PC-3 (cell line): ENCODE data around the gene ADAMTS6. TPM values are rescaled to one million over a fixed set of nuclear protein-coding genes. Genes with fewer than 3 reads are reported as not detected.
"Not testable (repeated sequence)": the region's sequence is repeated elsewhere in the genome, so short reads cannot be mapped to it uniquely, and the experiment has no call there.

Experiments
- ATAC-seq: fragments of 200-7000 bp; cut with Tn5 transposase; 2 replicates; pipeline ENCODE4 v1.9.1; 2020; ENCODE audit warnings: mild to moderate bottlenecking, moderate library complexity
- BruUV-seq: library from RNA; stranded (reverse); fragments of 400-500 nt; replicated peaks from 2 replicates; lab custom pipeline; 2021; lab: Mats Ljungman, UMichigan
- CTCF ChIA-PET: fragments of 300-600 bp; sonication (Branson Sonifier 250); formaldehyde crosslinking; loops from one replicate; lab custom pipeline; 2022; ENCODE audit warnings: antibody characterized with exemption; lab: Charles Lee
- POLR2A ChIA-PET: fragments of 300-600 bp; sonication (Branson Sonifier 250); formaldehyde crosslinking; loops from one replicate; lab custom pipeline; 2022; ENCODE audit warnings: antibody characterized with exemption; ENCODE audit not compliant: unreplicated experiment; lab: Charles Lee
- DNase-seq: peaks from one replicate; pipeline ENCODE4 v3.0.0-alpha.2; 2015
- H2AFZ ChIP-seq: fragments of 300-600 bp; sonication (generic); 2 replicates; pipeline ENCODE4 v1.6.0; 2016; ENCODE audit warnings: antibody characterized with exemption, low read length
- H3F3A ChIP-seq: fragments of 300-600 bp; sonication (generic); one replicate; pipeline ENCODE4 v1.6.0; 2017; ENCODE audit warnings: antibody characterized with exemption, low read length, control low read depth, mild to moderate bottlenecking; ENCODE audit not compliant: unreplicated experiment
- H3K27ac ChIP-seq: fragments of 300-600 bp; sonication (generic); 2 replicates; pipeline ENCODE4 v1.5.1; 2016; ENCODE audit warnings: mild to moderate bottlenecking, low read length
- H3K27me3 ChIP-seq: fragments of 300-600 bp; sonication (generic); 2 replicates; pipeline ENCODE4 v1.6.1; 2016; ENCODE audit warnings: low read length, mixed read lengths
- H3K36me3 ChIP-seq: fragments of 300-600 bp; sonication (generic); 2 replicates; pipeline ENCODE4 v1.6.1; 2016; ENCODE audit warnings: low read depth, mixed run types, low read length, mixed read lengths
- H3K4me1 ChIP-seq: fragments of 300-600 bp; sonication (generic); 2 replicates; pipeline ENCODE4 v1.5.1; 2016; ENCODE audit warnings: low read length; ENCODE audit not compliant: insufficient read depth
- H3K4me2 ChIP-seq: fragments of 300-600 bp; sonication (generic); 2 replicates; pipeline ENCODE4 v1.6.0; 2016; ENCODE audit warnings: low read length
- H3K4me3 ChIP-seq: fragments of 300-600 bp; sonication (generic); 2 replicates; pipeline ENCODE4 v1.5.1; 2016; ENCODE audit warnings: mild to moderate bottlenecking, low read length, mixed read lengths
- H3K79me2 ChIP-seq: fragments of 300-600 bp; sonication (generic); 2 replicates; pipeline ENCODE4 v1.6.1; 2017; ENCODE audit warnings: low read length, mixed read lengths
- H3K9ac ChIP-seq: fragments of 300-600 bp; sonication (generic); 2 replicates; pipeline ENCODE4 v1.6.0; 2016; ENCODE audit warnings: mild to moderate bottlenecking, low read length
- H3K9me2 ChIP-seq: fragments of 300-600 bp; sonication (generic); replicated peaks from 2 replicates; pipeline ENCODE4 v1.6.1; 2016; ENCODE audit warnings: mixed run types, low read length, mixed read lengths
- H3K9me3 ChIP-seq: fragments of 300-600 bp; sonication (generic); 2 replicates; pipeline ENCODE4 v1.6.1; 2016; ENCODE audit warnings: low read length, mixed read lengths
- H4K20me1 ChIP-seq: fragments of 300-600 bp; sonication (generic); 2 replicates; pipeline ENCODE4 v1.6.1; 2016; ENCODE audit warnings: low read length, mixed read lengths
- CTCF ChIP-seq: fragments of 300-600 bp; sonication (generic); conservative IDR thresholded peaks from 2 replicates; pipeline ENCODE4 v1.5.1; 2017; ENCODE audit warnings: antibody characterized with exemption, low read depth, mild to moderate bottlenecking, low read length
- EZH2 ChIP-seq: fragments of 300-600 bp; sonication (generic); IDR thresholded peaks from one replicate; pipeline ENCODE4 v1.6.1; 2017; ENCODE audit warnings: antibody characterized with exemption, mild to moderate bottlenecking, low read length; ENCODE audit not compliant: unreplicated experiment
- EZH2phosphoT487 ChIP-seq: fragments of 300-600 bp; sonication (generic); IDR thresholded peaks from 2 replicates; pipeline ENCODE4 v1.6.1; 2018; ENCODE audit warnings: mild to moderate bottlenecking, antibody characterized with exemption, low read length, borderline replicate concordance
- intact Hi-C: fragments of 100-400 bp; cut with micrococcal nuclease; formaldehyde crosslinking; loops from 2 replicates; pipeline ENCODE4 v1.9.0; 2023
- total RNA-seq: library from RNA; depleted of rRNA; stranded (reverse); fragments of >200 nt; gene quantifications from 2 replicates; pipeline ENCODE4 v1.2.3, GENCODE V29; 2014

Gene ADAMTS6
- total RNA-seq, 1 experiment from 2014 or later = 1.7 TPM

GRCh38 chr5:65506961-65507360, 25.2 kb upstream of the ADAMTS6 start:
- CTCF ChIA-PET = no interaction called here
- Histone ChIP-seq H4K20me1 (no peaks in the 10 kb centered on the region), H2AFZ (no peak overlapping the region), H3K4me3 (no peak overlapping the region), H3K27me3 (no peaks in the 10 kb centered on the region), H3K27ac (no peak overlapping the region), H3K9ac (no peak overlapping the region), H3K9me2 (no peaks in the 10 kb centered on the region), H3K79me2 (no peaks in the 10 kb centered on the region), H3K4me2 (no peak overlapping the region), H3K9me3 (no peaks in the 10 kb centered on the region), H3F3A (no peaks in the 10 kb centered on the region), H3K36me3 (no peaks in the 10 kb centered on the region), H3K4me1 (peaks cover 6% of the 10 kb centered on the region)
- no TSS peak for BruUV-seq
- TF ChIP-seq EZH2phosphoT487 (no peak), EZH2 (no peak)
- DNase-seq = no peak
- no peak for ATAC-seq
- POLR2A ChIA-PET = no interaction called here
- intact Hi-C loops = no loop called here

GRCh38 chr5:65489119-65489518, 7.4 kb upstream of the ADAMTS6 start:
- no peak overlapping the region for H2AFZ ChIP-seq
- no peaks in the 10 kb centered on the region for H3K27me3 ChIP-seq
- H3K36me3 ChIP-seq = no peaks in the 10 kb centered on the region
- intact Hi-C loops = no loop called here
- CTCF ChIA-PET = no interaction called here
- DNase-seq (no peak), ATAC-seq (no peak)
- H3K9me3 ChIP-seq = no peaks in the 10 kb centered on the region
- no peaks in the 10 kb centered on the region for H3K79me2 ChIP-seq
- no peak overlapping the region for H3K27ac ChIP-seq
- H4K20me1 ChIP-seq = no peaks in the 10 kb centered on the region
- no peaks in the 10 kb centered on the region for H3K4me1 ChIP-seq
- H3K9ac ChIP-seq = no peak overlapping the region
- no TSS peak for BruUV-seq
- POLR2A ChIA-PET = no interaction called here
- TF ChIP-seq CTCF (no peak), EZH2phosphoT487 (no peak), EZH2 (no peak)
- H3F3A ChIP-seq = no peaks in the 10 kb centered on the region
- H3K9me2 ChIP-seq = no peaks in the 10 kb centered on the region
- no peak overlapping the region for H3K4me3 ChIP-seq
- H3K4me2 ChIP-seq = no peak overlapping the region

GRCh38 chr5:65488038-65488687, 6.4 kb upstream of the ADAMTS6 start:
- H4K20me1 ChIP-seq, DNase-seq, CTCF ChIA-PET, H2AFZ ChIP-seq, H3K79me2 ChIP-seq, ATAC-seq, H3K36me3 ChIP-seq, POLR2A ChIA-PET, H3K4me1 ChIP-seq, H3K27me3 ChIP-seq, H3K27ac ChIP-seq, BruUV-seq, H3F3A ChIP-seq, H3K4me3 ChIP-seq, H3K9me2 ChIP-seq, H3K9me3 ChIP-seq, H3K9ac ChIP-seq, H3K4me2 ChIP-seq, intact Hi-C loops: not testable (repeated sequence)

DNA sequence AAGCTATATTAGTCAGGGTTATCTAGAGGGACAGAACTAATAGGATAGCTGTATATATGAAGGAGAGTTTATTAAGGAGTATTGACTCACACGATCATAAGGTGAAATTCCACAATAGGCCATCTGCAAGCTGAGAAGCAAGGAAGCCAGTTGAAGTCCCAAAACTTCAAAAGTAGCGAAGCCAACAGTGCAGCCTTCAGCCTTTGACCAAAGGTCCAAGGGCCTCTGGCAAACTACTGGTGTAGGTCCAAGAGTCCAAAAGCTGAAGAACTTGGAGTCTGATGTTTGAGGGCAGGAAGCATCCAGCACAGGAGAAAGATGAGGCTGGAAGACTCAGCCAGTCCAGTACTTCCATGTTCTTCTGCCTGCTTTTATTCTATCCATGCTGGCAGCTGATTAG, 5.1 kb upstream of the ADAMTS6 start:
- ATAC-seq, H3K9me3 ChIP-seq, H3K27ac ChIP-seq, H3K9me2 ChIP-seq, H3K36me3 ChIP-seq, DNase-seq, H4K20me1 ChIP-seq, H3K9ac ChIP-seq, H3K4me1 ChIP-seq, H3F3A ChIP-seq, H3K4me2 ChIP-seq, POLR2A ChIA-PET, intact Hi-C loops, CTCF ChIA-PET, H2AFZ ChIP-seq, H3K27me3 ChIP-seq, H3K4me3 ChIP-seq, H3K79me2 ChIP-seq, BruUV-seq: not testable (repeated sequence)
